K562 treated with DMSO at 1 percent for 12 hours (cell line): Measurements from ENCODE around the gene C17orf50. TPM values are rescaled to one million over a fixed set of nuclear protein-coding genes. Genes with fewer than 3 reads are reported as not detected.

Source experiments
- total RNA-seq: library from RNA; unstranded; fragments of 300-600 nt; gene quantifications from 2 replicates; pipeline ENCODE4 v1.2.3, GENCODE V29; 2022; ENCODE audit not compliant: insufficient read depth

Gene C17orf50
- not detected in 2 replicates for total RNA-seq

DNA sequence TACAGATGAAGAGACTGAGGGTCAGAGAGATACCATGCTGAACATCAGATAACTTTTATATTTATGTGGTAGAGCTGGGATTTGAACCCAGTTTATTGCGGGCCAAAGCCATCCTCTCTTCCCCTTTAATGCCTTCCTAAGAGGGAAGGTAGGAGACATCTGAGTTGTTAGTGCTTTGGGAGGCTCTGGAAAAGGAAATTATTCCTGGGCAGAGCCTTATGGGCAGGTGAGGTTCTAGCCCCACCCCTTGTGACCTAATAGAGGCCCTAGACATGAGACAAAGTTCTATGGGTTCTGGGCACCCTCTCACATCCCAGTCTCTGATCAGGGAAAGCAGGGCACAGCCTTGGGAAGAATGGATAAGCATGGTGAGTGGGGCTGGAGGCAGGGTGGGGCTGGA is at the start of gene C17orf50:
Gene C17orf50 (plus strand): TSS at position 301 of the 400 bp plus-strand sequence. CDS start 55 bp downstream, at position 356.

DNA sequence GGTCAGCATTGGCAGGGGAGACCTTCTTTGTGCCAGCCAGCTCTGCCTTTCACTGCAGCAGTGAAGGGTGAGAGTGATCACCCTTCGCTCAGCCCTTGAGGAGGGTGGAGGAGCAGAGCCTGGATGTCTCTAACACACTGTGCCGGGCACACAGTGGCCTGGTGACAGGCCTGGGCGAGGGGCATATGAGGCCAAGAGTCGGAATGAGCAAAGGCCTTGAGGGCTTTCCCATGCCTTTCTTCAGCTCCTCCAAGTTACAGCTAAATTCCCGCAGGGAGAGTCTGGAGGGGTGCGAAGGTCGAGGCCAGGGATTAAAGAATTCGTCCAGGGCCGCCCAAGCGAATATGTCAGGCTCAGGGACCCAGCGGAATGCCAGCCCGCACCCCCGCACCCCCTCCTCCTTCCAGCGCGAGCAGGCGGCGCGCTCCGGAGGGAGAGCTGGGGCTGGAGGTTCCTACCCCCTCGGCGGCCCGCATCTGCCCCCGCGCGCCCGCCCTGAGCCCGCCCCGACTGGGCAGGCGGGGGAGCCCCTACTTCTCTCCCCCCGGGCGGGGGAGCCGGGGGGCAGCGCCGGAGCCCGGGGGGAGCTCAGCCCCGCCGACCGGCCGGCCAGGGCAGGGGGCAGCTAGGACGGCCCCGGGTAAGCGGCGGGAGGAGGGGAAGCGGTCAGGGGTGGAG is 29.3 kb upstream of the C17orf50 start, which contains the start of gene RASL10B:
Gene RASL10B (plus strand): TSS at position 401 of the 678 bp plus-strand sequence. CDS start 3,546 bp downstream, outside the sequence.

DNA sequence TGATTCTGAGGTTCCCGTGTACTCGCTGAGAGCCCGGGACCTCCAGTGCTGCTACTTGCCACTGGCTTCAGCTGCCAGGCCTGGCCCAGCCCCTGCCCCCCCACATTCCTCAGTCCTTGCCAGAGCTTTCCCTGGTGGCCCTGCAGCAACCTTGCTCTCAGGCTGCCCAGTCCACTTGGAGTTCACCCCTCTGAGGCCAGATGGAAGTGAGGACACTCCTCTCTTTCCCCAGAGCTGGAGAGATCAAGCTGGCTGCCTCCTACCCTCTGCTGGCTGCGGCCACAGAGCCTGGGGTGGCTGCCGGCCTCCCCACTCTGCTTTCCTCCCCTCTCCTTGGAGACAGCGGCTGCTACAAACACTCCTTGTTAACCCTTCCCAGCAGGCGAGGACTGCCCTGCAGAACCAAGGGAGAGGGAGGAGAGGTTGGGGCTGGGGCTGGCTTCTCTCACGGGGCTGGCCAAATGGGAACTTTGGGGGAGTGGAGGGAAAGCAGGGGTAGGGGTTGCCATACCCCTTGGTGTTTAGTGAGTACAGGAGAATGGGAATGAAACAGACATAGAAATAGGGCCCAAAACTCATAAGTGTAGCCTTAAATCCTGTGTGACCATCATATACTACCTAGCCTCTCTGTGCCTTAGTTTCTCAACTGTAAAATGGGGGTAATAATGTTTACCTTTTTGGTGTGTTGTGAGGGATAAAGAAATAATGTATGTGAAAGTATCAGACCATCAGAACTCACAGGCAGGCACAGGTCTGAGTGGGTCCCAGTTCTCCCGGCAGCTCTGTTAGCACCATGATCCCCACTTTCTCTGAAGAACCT is 7.5 kb upstream of the C17orf50 start, which contains the start of gene GAS2L2:
Gene GAS2L2 (minus strand): TSS at position 295 of the 820 bp plus-strand sequence. CDS start 389 bp downstream, outside the sequence.

DNA sequence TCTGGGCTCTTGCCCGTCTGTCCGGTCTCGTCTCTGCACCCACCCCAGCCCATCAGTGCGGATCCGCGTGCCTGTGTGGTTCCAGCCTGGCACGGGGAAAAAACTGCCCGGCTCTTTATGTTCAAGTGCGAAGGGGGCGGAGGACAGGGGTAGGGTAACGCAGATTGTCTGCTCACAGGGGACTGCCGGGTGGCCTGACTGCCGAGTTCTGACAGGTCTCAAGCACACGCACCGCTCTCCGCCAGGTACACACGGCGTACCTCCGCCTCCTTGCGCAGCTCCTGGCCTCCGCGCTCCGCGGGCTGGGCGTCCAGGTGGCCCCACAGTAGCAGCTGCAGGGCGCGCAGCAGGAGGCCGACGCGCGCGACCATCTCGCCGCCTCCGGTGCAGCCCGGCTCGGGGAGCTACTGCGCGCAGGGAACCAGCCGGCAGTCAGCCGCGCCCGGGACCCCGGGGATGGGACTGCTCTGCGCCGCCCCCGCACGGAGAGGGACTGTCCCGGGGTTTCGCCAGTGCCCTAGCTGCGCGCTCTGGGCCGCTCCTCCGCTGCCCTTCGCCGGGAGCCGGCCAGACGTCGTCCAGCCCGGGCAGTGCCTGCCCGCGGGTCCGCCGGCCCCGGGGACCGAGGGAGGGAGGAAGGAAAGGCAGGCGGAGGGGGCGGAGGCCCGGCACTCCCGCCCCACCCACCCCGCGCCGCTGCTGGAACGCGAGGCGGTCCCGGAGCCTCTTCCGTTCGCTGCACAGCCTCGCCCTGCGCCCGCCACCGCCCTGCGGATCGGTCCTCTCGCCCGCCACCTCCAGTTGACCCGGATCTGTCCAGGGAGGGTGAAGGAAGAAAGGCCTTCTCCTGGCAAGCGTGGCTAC is 34.6 kb downstream of the C17orf50 start, which contains the start of gene MMP28:
Gene MMP28 (minus strand): TSS at position 635 of the 864 bp plus-strand sequence. CDS start 264 bp downstream, at position 371.

DNA sequence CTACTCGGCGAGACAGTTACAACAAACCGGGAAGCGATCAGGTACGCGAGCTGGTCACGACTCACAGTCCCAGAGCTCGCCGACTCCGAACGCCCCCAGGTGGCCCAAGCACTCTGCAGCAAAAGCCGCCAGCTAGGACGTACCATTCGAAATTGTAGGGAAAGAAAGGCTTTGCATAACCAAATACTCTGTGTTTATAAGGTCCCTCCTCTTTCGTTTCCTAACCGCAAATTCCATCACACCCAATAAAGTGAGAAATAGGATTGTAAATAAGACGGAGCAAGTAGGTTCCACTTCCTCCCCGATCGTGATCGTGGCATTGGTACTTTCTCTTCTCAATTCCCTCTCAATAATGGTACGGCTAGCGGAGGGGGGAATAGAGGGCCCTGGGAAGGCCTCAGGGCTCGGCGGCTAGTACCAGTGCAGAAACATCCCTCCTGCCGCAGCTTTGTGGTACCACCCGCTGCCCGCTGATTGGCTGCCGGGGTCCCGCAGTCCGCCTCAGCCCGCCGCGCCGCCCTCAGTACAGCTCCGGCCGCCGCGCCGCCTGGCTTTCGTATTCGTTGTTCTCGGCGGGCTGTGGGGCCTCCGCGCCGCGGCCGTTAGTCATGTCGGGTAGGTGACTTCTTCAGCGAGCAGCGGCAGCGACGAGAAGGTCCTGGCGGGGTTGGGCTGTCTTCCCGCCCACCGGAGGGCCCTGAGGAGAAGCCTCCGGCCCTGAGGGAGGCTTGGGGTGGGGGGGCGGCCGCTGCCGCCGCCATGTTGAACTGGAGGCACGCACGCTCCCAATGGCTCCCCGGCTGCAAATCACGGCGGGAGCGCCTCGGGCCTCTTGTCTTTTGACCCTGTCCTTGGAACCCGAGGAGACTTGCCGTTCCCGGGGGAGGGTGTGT is 48.5 kb downstream of the C17orf50 start, which contains the start of gene TAF15:
Gene TAF15 (plus strand): TSS at position 523 of the 893 bp plus-strand sequence. CDS start 86 bp downstream, at position 609.

Other genes with a start within 250 kb of the C17orf50 start
- 0.72 TPM in 1 of 2 replicates, not detected in the other for gene SLFN12L, start 223.2 kb upstream of the C17orf50 start, total RNA-seq
- gene SLFN14, start 200.1 kb upstream of the C17orf50 start, total RNA-seq, result 0.82 and 3.3 TPM in 2 replicates
- gene PEX12, start 182.3 kb upstream of the C17orf50 start, total RNA-seq, result 5.6 and 6.1 TPM in 2 replicates
- 41.9 and 120 TPM in 2 replicates for gene AP2B1, start 173.6 kb upstream of the C17orf50 start, total RNA-seq
- not detected in 2 replicates for gene RASL10B, start 29.2 kb upstream of the C17orf50 start, total RNA-seq
- gene GAS2L2, start 7.6 kb upstream of the C17orf50 start, total RNA-seq, result not detected in 2 replicates
- not detected in 2 replicates for gene MMP28, start 34.8 kb downstream of the C17orf50 start, total RNA-seq
- 64.6 and 167 TPM in 2 replicates for gene TAF15, start 48.6 kb downstream of the C17orf50 start, total RNA-seq
- gene HEATR9, start 108.0 kb downstream of the C17orf50 start, total RNA-seq, result not detected in 2 replicates
- not detected in 2 replicates for gene CCL5, start 119.5 kb downstream of the C17orf50 start, total RNA-seq
- gene RDM1, start 169.9 kb downstream of the C17orf50 start, total RNA-seq, result 8.6 and 22.3 TPM in 2 replicates
- gene LYZL6, start 182.8 kb downstream of the C17orf50 start, total RNA-seq, result not detected in 2 replicates
- gene CCL16, start 220.6 kb downstream of the C17orf50 start, total RNA-seq, result not detected in 2 replicates
- not detected in 2 replicates for gene CCL14, start 225.8 kb downstream of the C17orf50 start, total RNA-seq
- not detected in 2 replicates for gene CCL15, start 240.7 kb downstream of the C17orf50 start, total RNA-seq